Measurements from ENCODE around the gene NRTN.

Gene NRTN

DNA sequence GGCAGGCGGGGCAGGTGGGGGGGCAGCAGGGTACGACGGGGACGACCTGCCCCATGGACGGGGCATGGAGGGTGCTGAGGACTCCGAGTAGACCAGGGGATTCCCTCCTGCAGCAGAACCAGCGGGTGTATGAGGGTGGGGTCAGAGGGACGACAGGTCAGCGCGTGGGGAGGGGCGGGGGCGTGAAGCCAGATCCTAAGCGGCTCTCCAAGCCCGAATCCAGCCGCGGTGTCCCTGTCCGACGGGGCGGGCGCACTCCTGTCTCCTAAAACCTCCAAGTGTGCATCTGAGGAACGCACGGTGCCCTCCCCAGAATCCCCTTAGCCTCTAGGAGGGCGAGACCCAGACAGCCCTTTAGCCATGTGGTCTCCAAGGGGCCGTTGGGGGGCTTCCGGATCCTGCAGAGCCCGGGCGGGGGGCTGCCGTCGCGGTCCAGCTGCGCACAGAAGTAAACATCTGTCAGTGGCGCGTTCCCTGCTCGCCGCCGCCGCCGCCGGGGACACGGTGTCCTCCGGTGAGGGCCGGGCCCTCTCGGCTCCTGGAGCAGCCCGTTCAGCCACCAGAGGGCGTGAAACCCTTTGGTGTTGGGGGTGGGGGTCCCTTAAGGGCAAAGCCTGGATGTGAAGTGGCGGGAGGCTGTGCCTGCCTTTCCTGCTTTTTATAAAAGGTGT lies 730 bp downstream of the NRTN start:
- DNase-seq (ENCODE audit: low read depth in 1 of 2, low spot score in 1 of 2): peak in 1 of 2 experiments; percentile 50
- no peak overlapping the region for H3K27ac ChIP-seq (replicated peaks)
- TF ChIP-seq POLR2AphosphoS5 (IDR thresholded peaks at IDR 0.05; ENCODE audit: low read depth): no peak
- TF ChIP-seq, protein P1, sequence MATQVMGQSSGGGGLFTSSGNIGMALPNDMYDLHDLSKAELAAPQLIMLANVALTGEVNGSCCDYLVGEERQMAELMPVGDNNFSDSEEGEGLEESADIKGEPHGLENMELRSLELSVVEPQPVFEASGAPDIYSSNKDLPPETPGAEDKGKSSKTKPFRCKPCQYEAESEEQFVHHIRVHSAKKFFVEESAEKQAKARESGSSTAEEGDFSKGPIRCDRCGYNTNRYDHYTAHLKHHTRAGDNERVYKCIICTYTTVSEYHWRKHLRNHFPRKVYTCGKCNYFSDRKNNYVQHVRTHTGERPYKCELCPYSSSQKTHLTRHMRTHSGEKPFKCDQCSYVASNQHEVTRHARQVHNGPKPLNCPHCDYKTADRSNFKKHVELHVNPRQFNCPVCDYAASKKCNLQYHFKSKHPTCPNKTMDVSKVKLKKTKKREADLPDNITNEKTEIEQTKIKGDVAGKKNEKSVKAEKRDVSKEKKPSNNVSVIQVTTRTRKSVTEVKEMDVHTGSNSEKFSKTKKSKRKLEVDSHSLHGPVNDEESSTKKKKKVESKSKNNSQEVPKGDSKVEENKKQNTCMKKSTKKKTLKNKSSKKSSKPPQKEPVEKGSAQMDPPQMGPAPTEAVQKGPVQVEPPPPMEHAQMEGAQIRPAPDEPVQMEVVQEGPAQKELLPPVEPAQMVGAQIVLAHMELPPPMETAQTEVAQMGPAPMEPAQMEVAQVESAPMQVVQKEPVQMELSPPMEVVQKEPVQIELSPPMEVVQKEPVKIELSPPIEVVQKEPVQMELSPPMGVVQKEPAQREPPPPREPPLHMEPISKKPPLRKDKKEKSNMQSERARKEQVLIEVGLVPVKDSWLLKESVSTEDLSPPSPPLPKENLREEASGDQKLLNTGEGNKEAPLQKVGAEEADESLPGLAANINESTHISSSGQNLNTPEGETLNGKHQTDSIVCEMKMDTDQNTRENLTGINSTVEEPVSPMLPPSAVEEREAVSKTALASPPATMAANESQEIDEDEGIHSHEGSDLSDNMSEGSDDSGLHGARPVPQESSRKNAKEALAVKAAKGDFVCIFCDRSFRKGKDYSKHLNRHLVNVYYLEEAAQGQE (IDR thresholded peaks at IDR 0.05; ENCODE audit: insufficient replicate concordance, low read depth): no peak
- TF ChIP-seq GABPA (IDR thresholded peaks at IDR 0.05; ENCODE audit: low read depth): no peak
- TF ChIP-seq, protein P2, sequence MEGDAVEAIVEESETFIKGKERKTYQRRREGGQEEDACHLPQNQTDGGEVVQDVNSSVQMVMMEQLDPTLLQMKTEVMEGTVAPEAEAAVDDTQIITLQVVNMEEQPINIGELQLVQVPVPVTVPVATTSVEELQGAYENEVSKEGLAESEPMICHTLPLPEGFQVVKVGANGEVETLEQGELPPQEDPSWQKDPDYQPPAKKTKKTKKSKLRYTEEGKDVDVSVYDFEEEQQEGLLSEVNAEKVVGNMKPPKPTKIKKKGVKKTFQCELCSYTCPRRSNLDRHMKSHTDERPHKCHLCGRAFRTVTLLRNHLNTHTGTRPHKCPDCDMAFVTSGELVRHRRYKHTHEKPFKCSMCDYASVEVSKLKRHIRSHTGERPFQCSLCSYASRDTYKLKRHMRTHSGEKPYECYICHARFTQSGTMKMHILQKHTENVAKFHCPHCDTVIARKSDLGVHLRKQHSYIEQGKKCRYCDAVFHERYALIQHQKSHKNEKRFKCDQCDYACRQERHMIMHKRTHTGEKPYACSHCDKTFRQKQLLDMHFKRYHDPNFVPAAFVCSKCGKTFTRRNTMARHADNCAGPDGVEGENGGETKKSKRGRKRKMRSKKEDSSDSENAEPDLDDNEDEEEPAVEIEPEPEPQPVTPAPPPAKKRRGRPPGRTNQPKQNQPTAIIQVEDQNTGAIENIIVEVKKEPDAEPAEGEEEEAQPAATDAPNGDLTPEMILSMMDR (IDR thresholded peaks at IDR 0.05; ENCODE audit: insufficient read depth, low read length): no peak
- no peak for TF ChIP-seq SPI1 (IDR thresholded peaks at IDR 0.05; ENCODE audit: borderline replicate concordance, low read depth)
- no peak overlapping the region for H3K4me3 ChIP-seq (replicated peaks; ENCODE audit: insufficient read depth, low read length)
- H3K27me3 ChIP-seq (ENCODE audit: insufficient read depth, poor library complexity, severe bottlenecking): peaks cover 22% of the 10 kb centered on the region

DNA sequence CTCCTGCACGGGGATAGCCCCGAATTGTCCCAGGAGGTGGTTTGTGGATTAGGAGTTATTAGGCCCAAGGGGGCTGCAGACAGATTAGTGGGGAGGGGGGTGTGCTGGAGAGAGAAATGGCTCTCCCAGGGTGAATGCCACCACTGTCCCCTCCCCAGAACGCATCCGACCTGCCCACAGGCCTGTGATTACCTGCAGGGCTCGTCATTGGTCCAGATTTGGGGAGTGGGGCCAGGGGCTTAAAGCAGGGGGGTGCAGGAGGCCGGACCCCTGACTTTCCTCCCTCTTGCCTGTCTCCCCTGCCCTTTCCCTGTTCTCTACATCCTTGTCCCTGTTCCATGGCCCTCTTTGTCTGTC lies 1.2 kb downstream of the NRTN start:
- TF ChIP-seq, protein P1 (IDR thresholded peaks at IDR 0.05; ENCODE audit: insufficient replicate concordance, low read depth): no peak
- TF ChIP-seq GABPA (IDR thresholded peaks at IDR 0.05; ENCODE audit: low read depth): no peak
- H3K4me3 ChIP-seq (replicated peaks; ENCODE audit: insufficient read depth, low read length): no peak overlapping the region
- no peak for DNase-seq (ENCODE audit: low read depth in 1 of 2, low spot score in 1 of 2)
- H3K27ac ChIP-seq (replicated peaks): no peak overlapping the region
- peaks cover 22% of the 10 kb centered on the region for H3K27me3 ChIP-seq (ENCODE audit: insufficient read depth, poor library complexity, severe bottlenecking)

DNA sequence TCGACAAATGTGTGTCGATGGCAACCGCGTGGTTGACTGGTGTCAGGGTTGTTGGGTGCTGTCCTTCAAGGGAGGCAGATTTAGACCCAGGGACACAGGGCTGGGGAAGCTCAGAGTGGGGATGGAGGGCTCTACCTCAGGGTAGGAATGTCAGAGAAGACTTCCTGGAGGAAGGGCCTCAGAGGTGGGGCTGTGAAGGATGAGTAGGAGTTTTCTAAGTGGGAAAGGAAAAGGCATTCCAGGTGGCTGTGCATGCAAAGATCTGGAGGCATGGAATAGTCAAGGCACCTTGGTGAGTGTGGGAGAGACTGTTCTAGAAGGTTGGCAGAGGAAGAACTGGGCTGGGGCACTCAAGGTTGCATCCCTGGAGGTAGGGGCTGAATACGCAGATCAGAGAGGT lies 2.0 kb downstream of the NRTN start:
- no peak for DNase-seq (ENCODE audit: low read depth in 1 of 2, low spot score in 1 of 2)
- TF ChIP-seq, protein P2 (IDR thresholded peaks at IDR 0.05; ENCODE audit: insufficient read depth, low read length): no peak
- no peak for TF ChIP-seq POLR2AphosphoS5 (IDR thresholded peaks at IDR 0.05; ENCODE audit: low read depth)
- TF ChIP-seq SPI1 (IDR thresholded peaks at IDR 0.05; ENCODE audit: borderline replicate concordance, low read depth): no peak
- no peak for TF ChIP-seq GABPA (IDR thresholded peaks at IDR 0.05; ENCODE audit: low read depth)
- TF ChIP-seq, protein P1 (IDR thresholded peaks at IDR 0.05; ENCODE audit: insufficient replicate concordance, low read depth): no peak
- Histone ChIP-seq H3K27ac (replicated peaks) (no peak overlapping the region), H3K4me3 (replicated peaks; ENCODE audit: insufficient read depth, low read length) (no peak overlapping the region), H3K27me3 (ENCODE audit: insufficient read depth, poor library complexity, severe bottlenecking) (peaks cover 22% of the 10 kb centered on the region)
